HepG2 (cell line): ENCODE data around the gene SALL2. TPM values are rescaled to one million over a fixed set of nuclear protein-coding genes. Genes with fewer than 3 reads are reported as not detected.

Source experiments
- CENPBD1 ChIP-seq: sonication (generic); formaldehyde crosslinking; IDR thresholded peaks from 2 replicates; pipeline ENCODE4 v1.8.0; 2022; ENCODE audit warnings: missing genetic modification reagents, low read depth, mild to moderate bottlenecking, borderline replicate concordance
- CREM ChIP-seq, 2 experiments: sonication (generic) in 1 of 2; formaldehyde crosslinking in 1 of 2; IDR thresholded peaks; 2 replicates each; pipeline versions ENCODE4 v1.4.0 to v1.6.1; 2016 to 2020; ENCODE audit warnings: antibody characterized with exemption in 1 of 2, mild to moderate bottlenecking in 1 of 2, missing genetic modification reagents in 1 of 2
- DNMT1 ChIP-seq: sonication (generic); formaldehyde crosslinking; IDR thresholded peaks from 2 replicates; pipeline ENCODE4 v1.5.1; 2020; ENCODE audit warnings: mild to moderate bottlenecking, missing genetic modification reagents
- HBP1 ChIP-seq: IDR thresholded peaks from 2 replicates; pipeline ENCODE4 v1.6.1; 2016; ENCODE audit warnings: low read depth, control low read depth
- IRX3 ChIP-seq: sonication (generic); formaldehyde crosslinking; IDR thresholded peaks from 2 replicates; pipeline ENCODE4 v1.8.1; 2023; ENCODE audit warnings: mild to moderate bottlenecking, low read depth, missing genetic modification reagents, borderline replicate concordance
- JUNB ChIP-seq: sonication (generic); formaldehyde crosslinking; IDR thresholded peaks from 2 replicates; pipeline ENCODE4 v1.8.0; 2022; ENCODE audit warnings: missing genetic modification reagents, mild to moderate bottlenecking, borderline replicate concordance
- KDM1A ChIP-seq: IDR thresholded peaks from 2 replicates; pipeline ENCODE4 v1.6.1; 2016; ENCODE audit warnings: missing compliant biosample characterization
- NAIF1 ChIP-seq: sonication (generic); formaldehyde crosslinking; IDR thresholded peaks from 2 replicates; pipeline ENCODE4 v1.5.0; 2020; ENCODE audit warnings: mild to moderate bottlenecking, missing genetic modification reagents, borderline replicate concordance
- NR2C2 ChIP-seq: sonication (generic); formaldehyde crosslinking; IDR thresholded peaks from 2 replicates; pipeline ENCODE4 v1.4.0; 2020; ENCODE audit warnings: missing genetic modification reagents, mild to moderate bottlenecking, moderate library complexity, borderline replicate concordance
- RORA ChIP-seq: sonication (generic); formaldehyde crosslinking; IDR thresholded peaks from 2 replicates; pipeline ENCODE4 v1.5.0; 2020; ENCODE audit warnings: mild to moderate bottlenecking, missing genetic modification reagents, moderate library complexity
- SNRNP70 ChIP-seq: fragments of 200-400 bp; formaldehyde crosslinking; IDR thresholded peaks from 2 replicates; pipeline ENCODE4 v1.6.1; 2017; ENCODE audit warnings: mild to moderate bottlenecking, low read depth, low read length, moderate library complexity
- STAT5B ChIP-seq: sonication (generic); formaldehyde crosslinking; IDR thresholded peaks from 2 replicates; pipeline ENCODE4 v1.4.0; 2020; ENCODE audit warnings: missing genetic modification reagents
- ZBTB38 ChIP-seq: sonication (generic); formaldehyde crosslinking; IDR thresholded peaks from 2 replicates; pipeline ENCODE4 v1.5.1; 2020; ENCODE audit warnings: mild to moderate bottlenecking, missing genetic modification reagents
- ZBTB42 ChIP-seq: sonication (generic); formaldehyde crosslinking; IDR thresholded peaks from 2 replicates; pipeline ENCODE4 v1.5.0; 2020; ENCODE audit warnings: mild to moderate bottlenecking, missing genetic modification reagents
- ZNF224 ChIP-seq: sonication (generic); formaldehyde crosslinking; IDR thresholded peaks from 2 replicates; pipeline ENCODE4 v1.5.0; 2020; ENCODE audit warnings: mild to moderate bottlenecking, missing genetic modification reagents
- ZNF256 ChIP-seq: sonication (generic); formaldehyde crosslinking; conservative IDR thresholded peaks from 2 replicates; pipeline ENCODE4 v1.4.0; 2020; ENCODE audit warnings: missing genetic modification reagents
- ZNF274 ChIP-seq: sonication (generic); formaldehyde crosslinking; IDR thresholded peaks from 2 replicates; pipeline ENCODE4 v1.5.1; 2020; ENCODE audit warnings: mild to moderate bottlenecking, missing genetic modification reagents
- ZNF335 ChIP-seq: sonication (generic); formaldehyde crosslinking; IDR thresholded peaks from 2 replicates; pipeline ENCODE4 v1.4.0; 2020; ENCODE audit warnings: missing genetic modification reagents
- ZNF350 ChIP-seq: sonication (generic); formaldehyde crosslinking; IDR thresholded peaks from 2 replicates; pipeline ENCODE4 v1.4.0; 2020; ENCODE audit warnings: mild to moderate bottlenecking, low read depth, missing genetic modification reagents, borderline replicate concordance
- ZNF446 ChIP-seq: sonication (generic); formaldehyde crosslinking; IDR thresholded peaks from 2 replicates; pipeline ENCODE4 v1.5.0; 2020; ENCODE audit warnings: mild to moderate bottlenecking, missing genetic modification reagents
- ZNF678 ChIP-seq: sonication (generic); formaldehyde crosslinking; IDR thresholded peaks from 2 replicates; pipeline ENCODE4 v1.4.0; 2020; ENCODE audit warnings: mild to moderate bottlenecking, missing genetic modification reagents
- ZNF724P ChIP-seq: sonication (generic); formaldehyde crosslinking; IDR thresholded peaks from 2 replicates; pipeline ENCODE4 v1.8.0; 2022; ENCODE audit warnings: missing genetic modification reagents, borderline replicate concordance
- ZNF776 ChIP-seq: sonication (generic); formaldehyde crosslinking; IDR thresholded peaks from 2 replicates; pipeline ENCODE4 v1.4.0; 2020; ENCODE audit warnings: mild to moderate bottlenecking, missing genetic modification reagents
- ZZZ3 ChIP-seq: sonication (generic); formaldehyde crosslinking; IDR thresholded peaks from 2 replicates; pipeline ENCODE4 v1.4.0; 2020; ENCODE audit warnings: missing genetic modification reagents, mild to moderate bottlenecking, borderline replicate concordance
- polyA plus RNA-seq, 8 experiments: library from polyadenylated mRNA; depleted of rRNA in 3 of 8; stranded (reverse) in 7 of 8; unstranded in 1 of 8; fragments of >200 nt; fragmentation: Illumina TruSeq in 4 of 8; extraction: Trizol in 4 of 8; gene quantifications; 2 replicates each; pipeline versions ENCODE4 v1.2.1 to v1.2.3, GENCODE V29; 2011 to 2016; ENCODE audit warnings: low read depth in 4 of 8, missing spikeins in 1 of 8, mixed read lengths in 1 of 8; ENCODE audit not compliant: insufficient read depth in 1 of 8
- total RNA-seq, 5 experiments: library from RNA; depleted of rRNA; stranded (reverse); fragments of >200 nt; fragmentation: Illumina TruSeq; extraction: Trizol; gene quantifications; 2 replicates each; pipeline ENCODE4 v1.2.3, GENCODE V29; 2016; ENCODE audit warnings: low read depth in 1 of 5
- TF ChIP-seq, protein P1 (sequence below): sonication (generic); formaldehyde crosslinking; IDR thresholded peaks from 2 replicates; pipeline ENCODE4 v1.4.0; 2020; ENCODE audit warnings: mild to moderate bottlenecking, low read depth, missing genetic modification reagents

Gene SALL2
- total and polyA plus RNA-seq, 2 of the 13 experiments (the other 11 are each of a cell fraction or from before 2014, with no cell fraction given): 4.9 to 5.8 TPM

DNA sequence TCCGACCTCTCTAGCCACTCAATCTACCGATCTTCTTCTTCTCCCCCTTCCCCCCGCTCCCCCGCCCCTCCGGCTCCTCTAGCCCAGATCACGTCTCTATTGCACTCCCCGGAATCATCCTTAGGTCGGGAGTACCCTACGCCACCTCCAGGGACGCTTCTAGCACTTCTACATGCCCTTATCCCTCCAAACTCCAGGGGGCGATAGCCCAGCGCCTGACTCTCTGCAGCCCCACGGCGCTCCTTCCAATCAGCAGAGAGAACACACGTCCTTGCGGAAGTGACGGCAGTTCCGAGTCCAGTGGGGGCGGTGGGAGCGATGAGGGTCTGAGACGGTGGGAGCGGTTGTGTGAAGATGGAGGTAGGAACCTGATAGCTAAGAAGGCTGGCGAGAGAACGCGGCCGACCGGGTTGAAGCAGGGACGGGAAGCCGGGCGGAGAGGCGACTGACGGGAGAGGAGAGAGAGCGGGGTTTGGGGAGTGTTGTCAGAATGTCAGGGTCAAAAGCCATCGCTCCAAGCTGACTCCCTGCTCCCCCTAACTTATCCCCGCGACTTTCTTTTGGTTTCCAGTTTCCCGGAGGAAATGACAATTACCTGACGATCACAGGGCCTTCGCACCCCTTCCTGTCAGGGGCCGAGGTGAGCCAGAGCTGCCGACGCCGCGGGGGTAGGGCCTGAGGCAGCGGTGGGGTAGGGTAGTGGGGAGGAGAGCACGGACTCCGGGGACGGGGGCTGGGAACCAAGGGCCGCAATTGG is 49.0 kb downstream of the SALL2 start, which contains the start of the genes RAB2B and TOX4 (continued):
- TF ChIP-seq ZNF335 (CRISPR knock-in tag) (peak; percentile 98), STAT5B (CRISPR knock-in tag) (peak; percentile 88; the same call in 1 of the 2 replicates), ZNF256 (CRISPR knock-in tag) (0 out of 2 replicates have a peak, but pooled peaks have one; percentile 69), SNRNP70 (no peak), JUNB (peak; percentile 23; the same call in 1 of the 2 replicates), KDM1A (CRISPR knock-in tag) (no peak), ZNF678 (CRISPR knock-in tag) (peak; percentile 82; the same call in 1 of the 2 replicates), ZBTB42 (peak; percentile 88; the same call in 1 of the 2 replicates), RORA (CRISPR knock-in tag) (no peak), NR2C2 (peak; percentile 94), ZNF724P (CRISPR knock-in tag) (no peak), DNMT1 (CRISPR knock-in tag) (peak; percentile 74; the same call in 1 of the 2 replicates), ZNF776 (CRISPR knock-in tag) (peak; percentile 47; the same call in 1 of the 2 replicates), ZNF274 (CRISPR knock-in tag) (peak; percentile 93; the same call in 1 of the 2 replicates), ZBTB38 (peak; percentile 73; the same call in 1 of the 2 replicates), CENPBD1 (CRISPR knock-in tag) (no peak), NAIF1 (CRISPR knock-in tag) (no peak), ZNF350 (CRISPR knock-in tag) (peak; percentile 98), HBP1 (CRISPR knock-in tag) (peak; percentile 95), ZNF224 (CRISPR knock-in tag) (no peak), ZNF446 (CRISPR knock-in tag) (no peak), ZZZ3 (CRISPR knock-in tag) (peak; percentile 97; the same call in 1 of the 2 replicates), CREM (IDR thresholded peaks at IDR 0.05) (peak; percentile 99), CREM (CRISPR knock-in tag; IDR thresholded peaks at IDR 0.05) (peak; percentile 79; the same call in 1 of the 2 replicates), IRX3 (CRISPR knock-in tag) (no peak)
- TF ChIP-seq, protein P1, sequence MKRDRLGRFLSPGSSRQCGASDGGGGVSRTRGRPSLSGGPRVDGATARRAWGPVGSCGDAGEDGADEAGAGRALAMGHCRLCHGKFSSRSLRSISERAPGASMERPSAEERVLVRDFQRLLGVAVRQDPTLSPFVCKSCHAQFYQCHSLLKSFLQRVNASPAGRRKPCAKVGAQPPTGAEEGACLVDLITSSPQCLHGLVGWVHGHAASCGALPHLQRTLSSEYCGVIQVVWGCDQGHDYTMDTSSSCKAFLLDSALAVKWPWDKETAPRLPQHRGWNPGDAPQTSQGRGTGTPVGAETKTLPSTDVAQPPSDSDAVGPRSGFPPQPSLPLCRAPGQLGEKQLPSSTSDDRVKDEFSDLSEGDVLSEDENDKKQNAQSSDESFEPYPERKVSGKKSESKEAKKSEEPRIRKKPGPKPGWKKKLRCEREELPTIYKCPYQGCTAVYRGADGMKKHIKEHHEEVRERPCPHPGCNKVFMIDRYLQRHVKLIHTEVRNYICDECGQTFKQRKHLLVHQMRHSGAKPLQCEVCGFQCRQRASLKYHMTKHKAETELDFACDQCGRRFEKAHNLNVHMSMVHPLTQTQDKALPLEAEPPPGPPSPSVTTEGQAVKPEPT: 0 out of 2 replicates have a peak, but pooled peaks have one; percentile 61
